SIG-M5 (cell line): ENCODE results near the gene OR4C16.

Experiments
- DNase-seq: peaks from one replicate; lab custom pipeline; 2025; lab: John Stamatoyannopoulos, UW

The OR4C16 gene, protein sequence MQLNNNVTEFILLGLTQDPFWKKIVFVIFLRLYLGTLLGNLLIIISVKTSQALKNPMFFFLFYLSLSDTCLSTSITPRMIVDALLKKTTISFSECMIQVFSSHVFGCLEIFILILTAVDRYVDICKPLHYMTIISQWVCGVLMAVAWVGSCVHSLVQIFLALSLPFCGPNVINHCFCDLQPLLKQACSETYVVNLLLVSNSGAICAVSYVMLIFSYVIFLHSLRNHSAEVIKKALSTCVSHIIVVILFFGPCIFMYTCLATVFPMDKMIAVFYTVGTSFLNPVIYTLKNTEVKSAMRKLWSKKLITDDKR

GRCh38 chr11:55571828-55572227, at the start of gene OR4C16:
TSS of gene OR4C16 (plus strand) at chr11:55572128. CDS start at chr11:55572128, 0 bp downstream.
- DNase-seq: no peak

DNA sequence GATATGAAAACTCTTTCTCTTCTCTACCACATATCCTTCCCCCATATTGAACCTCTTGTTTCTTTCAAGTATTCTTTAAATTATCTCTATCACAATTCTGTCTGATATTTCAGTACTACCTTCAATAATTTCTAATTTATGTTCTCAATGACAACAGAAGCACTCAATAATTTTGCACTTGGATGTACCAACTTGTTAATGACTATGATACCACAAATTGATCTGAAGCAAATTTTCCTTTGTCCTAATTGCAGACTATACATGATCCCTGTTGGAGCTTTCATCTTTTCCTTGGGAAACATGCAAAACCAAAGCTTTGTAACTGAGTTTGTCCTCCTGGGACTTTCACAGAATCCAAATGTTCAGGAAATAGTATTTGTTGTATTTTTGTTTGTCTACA, 17.8 kb upstream of the OR4C16 start, which contains the start of gene OR4C15:
OR4C15 (plus strand) TSS at position 301 of the 400 bp plus-strand sequence; CDS start at position 301, 0 bp downstream.
- no peak for DNase-seq

- DNase-seq: no peak
Measured at GRCh38 chr11:55572548-55572947, 620 bp downstream of the OR4C16 start.

- DNase-seq: no peak
Measured at GRCh38 chr11:55607545-55607944, 35.6 kb downstream of the OR4C16 start, which contains the start of gene OR4C11. TSS of gene OR4C11 (minus strand) at chr11:55607645. CDS start at chr11:55604373, 3,272 bp downstream.
